GM12865 (cell line): Measurements from ENCODE around the gene DAB1.

Source experiments
- DNase-seq: peaks from one replicate; pipeline ENCODE4 v3.0.0; 2010; ENCODE audit warnings: low read depth
- H3K4me3 ChIP-seq: 2 replicates; pipeline ENCODE4 v1.5.1; 2011; ENCODE audit warnings: mild to moderate bottlenecking, low read depth, low read length, control low read depth
- TF ChIP-seq, protein P1 (sequence below): IDR thresholded peaks from 2 replicates; pipeline ENCODE4 v1.5.1; 2011; ENCODE audit warnings: low read length, control low read depth, low read depth, inconsistent platforms; ENCODE audit not compliant: insufficient read depth; ENCODE audit errors: missing control alignments

Gene DAB1

DNA sequence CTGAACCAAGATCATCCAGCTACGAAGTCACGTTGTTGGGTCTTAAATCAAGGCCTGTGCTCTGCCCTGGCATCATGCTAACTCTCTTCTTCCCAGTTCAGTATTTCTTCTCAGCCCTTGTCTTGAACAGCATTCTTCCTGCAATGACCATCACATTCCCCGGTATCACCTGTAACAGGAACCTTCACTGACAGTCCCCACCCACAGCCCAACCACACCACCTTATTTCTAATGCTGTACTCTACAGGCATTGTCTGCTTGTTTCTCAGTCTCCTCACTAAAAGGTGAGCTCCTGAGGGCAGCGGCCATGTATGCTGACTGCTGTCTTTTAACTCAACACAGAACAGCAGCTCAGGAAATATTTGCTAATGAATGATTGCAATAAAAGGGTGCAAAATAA, 54.0 kb downstream of the DAB1 start:
- DNase-seq = no peak
- no peak overlapping the region for H3K4me3 ChIP-seq
- TF ChIP-seq, protein P1, sequence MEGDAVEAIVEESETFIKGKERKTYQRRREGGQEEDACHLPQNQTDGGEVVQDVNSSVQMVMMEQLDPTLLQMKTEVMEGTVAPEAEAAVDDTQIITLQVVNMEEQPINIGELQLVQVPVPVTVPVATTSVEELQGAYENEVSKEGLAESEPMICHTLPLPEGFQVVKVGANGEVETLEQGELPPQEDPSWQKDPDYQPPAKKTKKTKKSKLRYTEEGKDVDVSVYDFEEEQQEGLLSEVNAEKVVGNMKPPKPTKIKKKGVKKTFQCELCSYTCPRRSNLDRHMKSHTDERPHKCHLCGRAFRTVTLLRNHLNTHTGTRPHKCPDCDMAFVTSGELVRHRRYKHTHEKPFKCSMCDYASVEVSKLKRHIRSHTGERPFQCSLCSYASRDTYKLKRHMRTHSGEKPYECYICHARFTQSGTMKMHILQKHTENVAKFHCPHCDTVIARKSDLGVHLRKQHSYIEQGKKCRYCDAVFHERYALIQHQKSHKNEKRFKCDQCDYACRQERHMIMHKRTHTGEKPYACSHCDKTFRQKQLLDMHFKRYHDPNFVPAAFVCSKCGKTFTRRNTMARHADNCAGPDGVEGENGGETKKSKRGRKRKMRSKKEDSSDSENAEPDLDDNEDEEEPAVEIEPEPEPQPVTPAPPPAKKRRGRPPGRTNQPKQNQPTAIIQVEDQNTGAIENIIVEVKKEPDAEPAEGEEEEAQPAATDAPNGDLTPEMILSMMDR = no peak

DNA sequence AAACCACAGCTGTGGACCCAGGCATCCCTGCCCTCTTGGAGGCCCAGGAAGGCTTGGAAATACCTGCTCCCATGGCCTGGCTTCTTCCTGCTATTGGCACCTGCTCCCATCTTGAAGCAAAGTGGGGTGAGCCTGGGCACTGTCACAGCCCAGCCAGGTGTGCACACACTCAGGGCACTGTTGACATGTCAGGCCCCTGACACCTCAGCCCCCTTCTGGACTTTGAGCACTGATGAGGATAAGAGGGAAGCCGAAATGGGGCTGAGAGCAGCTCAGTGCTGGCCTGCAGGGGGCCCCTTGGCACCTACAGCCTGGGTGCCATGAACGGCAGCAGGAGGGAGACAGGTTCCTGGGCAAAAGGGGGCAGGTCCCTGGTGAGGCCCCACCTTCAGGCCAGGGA, 55.9 kb downstream of the DAB1 start:
- TF ChIP-seq, protein P1 = no peak
- no peak for DNase-seq

DNA sequence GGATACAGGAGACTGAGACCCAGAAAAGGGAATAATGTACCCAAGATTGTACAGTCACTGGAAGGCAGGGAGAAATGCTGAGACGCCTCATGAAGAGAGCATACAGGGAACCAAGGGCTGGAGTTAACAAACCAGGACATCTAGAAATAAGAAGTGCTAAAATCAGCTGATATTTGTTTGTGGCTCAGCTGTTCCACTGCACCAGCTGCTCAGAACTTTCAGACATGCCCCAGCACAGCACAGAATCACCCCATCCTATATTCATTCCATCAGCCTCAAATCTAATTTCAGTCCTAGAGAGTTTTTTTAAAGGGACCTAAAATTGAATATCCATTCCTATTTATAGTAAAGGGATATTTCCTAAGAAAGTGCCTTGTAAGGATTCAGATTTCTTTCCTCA, 60.2 kb downstream of the DAB1 start:
- TF ChIP-seq, protein P1 = no peak
- no peak overlapping the region for H3K4me3 ChIP-seq
- DNase-seq = no peak

More for the DNA sequence above, 55.9 kb downstream of the DAB1 start:
- H3K4me3 ChIP-seq = no peak overlapping the region

DNA sequence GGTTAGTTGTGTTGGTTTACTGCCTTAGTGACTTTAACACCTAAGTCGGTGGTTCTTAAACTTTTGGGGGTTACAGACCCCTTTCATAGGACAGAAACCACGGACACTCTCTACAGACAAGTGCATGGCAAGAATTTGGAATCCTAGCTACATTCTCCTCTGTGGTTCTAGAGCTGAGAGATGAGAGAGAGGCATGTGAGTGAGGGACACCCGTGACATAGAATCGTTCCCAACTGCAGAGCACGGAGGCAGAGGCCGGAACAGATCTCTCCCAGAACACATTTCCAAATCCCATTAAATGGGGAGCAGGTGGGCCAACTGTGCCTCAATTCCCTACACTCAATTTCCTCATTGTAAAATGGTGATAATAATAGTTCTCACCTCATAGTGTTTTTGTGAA, 60.7 kb downstream of the DAB1 start:
- H3K4me3 ChIP-seq = no peak overlapping the region
- TF ChIP-seq, protein P1 = no peak
- no peak for DNase-seq

DNA sequence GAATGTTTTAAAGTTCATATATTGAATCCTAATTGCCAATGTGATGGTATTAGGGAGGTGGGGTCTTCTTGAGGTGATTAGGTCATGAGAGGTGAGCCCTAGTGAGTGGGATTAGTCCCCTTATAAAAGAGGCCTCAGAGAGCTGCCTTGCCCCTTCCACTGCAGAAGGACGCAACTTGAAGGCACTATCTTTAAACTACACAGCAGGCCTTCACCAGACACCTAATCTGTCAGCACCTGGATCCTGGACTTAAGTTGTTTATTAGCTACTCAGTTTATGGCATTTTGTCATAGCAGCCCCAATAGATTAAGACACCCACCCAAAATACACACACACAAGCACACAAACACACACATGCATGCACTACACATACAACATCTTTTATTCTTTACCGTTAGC, 61.4 kb downstream of the DAB1 start:
- no peak overlapping the region for H3K4me3 ChIP-seq
- DNase-seq = no peak
- TF ChIP-seq, protein P1 = no peak

DNA sequence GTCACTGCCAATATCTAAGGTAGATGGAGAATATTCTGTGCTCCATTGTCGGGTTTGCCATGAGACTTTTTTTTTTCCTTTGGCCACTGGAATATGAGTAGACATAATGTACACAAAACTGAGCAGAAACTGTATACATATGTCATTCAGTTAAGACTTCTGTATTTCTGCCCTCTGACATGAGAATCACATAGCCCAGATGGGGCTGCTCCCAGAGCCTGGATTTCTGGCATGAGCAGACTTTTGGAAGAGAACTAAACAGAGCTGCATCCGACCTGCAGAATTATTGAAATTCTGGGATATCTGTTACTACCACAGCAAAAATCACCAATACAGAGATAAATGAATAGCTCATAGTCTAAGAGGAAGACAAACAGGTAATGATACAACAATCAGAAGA, 62.3 kb downstream of the DAB1 start:
- TF ChIP-seq, protein P1 = no peak
- DNase-seq = no peak
- H3K4me3 ChIP-seq = no peak overlapping the region

DNA sequence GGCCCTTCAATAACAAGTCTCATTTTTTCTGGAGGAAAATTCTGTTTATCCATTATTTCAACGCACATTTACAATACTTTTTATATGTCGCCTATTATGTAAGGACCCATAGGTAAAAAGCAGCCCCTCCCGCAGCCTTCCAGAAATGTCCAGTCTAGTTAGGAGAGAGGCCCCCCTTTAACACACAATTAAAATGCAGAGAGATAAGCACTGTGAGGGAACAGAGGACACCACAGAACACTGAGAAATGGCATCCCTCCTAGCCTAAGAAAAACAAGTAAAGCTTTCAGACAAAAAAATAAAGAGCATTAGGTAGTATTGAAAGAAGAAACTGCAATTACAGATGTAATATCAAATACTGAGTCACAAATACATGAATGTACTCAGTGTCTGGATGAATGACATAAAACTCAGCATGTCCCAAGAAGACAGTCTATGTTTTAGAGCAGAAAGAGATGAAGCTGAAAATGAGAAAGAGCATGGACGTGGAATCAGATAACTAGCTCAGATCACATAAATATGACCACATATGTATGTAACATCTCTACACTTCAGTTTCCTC, 62.9 kb downstream of the DAB1 start:
- no peak overlapping the region for H3K4me3 ChIP-seq
- TF ChIP-seq, protein P1 = no peak
- no peak for DNase-seq
